NCI-H524 (cell line): Measurements from ENCODE around the gene FAM72D.
"Not testable (repeated sequence)": the region's sequence is repeated elsewhere in the genome, so short reads cannot be mapped to it uniquely, and the experiment has no call there.

ENCODE experiments used
- DNase-seq, 2 experiments: peaks; one replicate each; lab custom pipeline; 2025; lab: John Stamatoyannopoulos, UW

FAM72D gene

GRCh38 chr1:145095284-145096057 is at the start of gene FAM72D, which contains the start of gene SRGAP2B:
Gene FAM72D (plus strand): TSS chr1:145095974. CDS start chr1:145096848, 874 bp downstream.
Gene SRGAP2B (minus strand): TSS chr1:145095328. CDS start chr1:145092901, 2,427 bp downstream.
- not testable (repeated sequence) for DNase-seq

GRCh38 chr1:145047553-145047952 is 48.2 kb upstream of the FAM72D start:
- not testable (repeated sequence) for DNase-seq

- not testable (repeated sequence) for DNase-seq
These were observed 47.5 kb upstream of the FAM72D start for GRCh38 chr1:145048181-145048856.

- DNase-seq, result not testable (repeated sequence)
These were observed 43.6 kb upstream of the FAM72D start for GRCh38 chr1:145052019-145052776.

GRCh38 chr1:145053428-145053827 is 42.3 kb upstream of the FAM72D start:
- DNase-seq, result not testable (repeated sequence)

GRCh38 chr1:145055217-145055760 is 40.5 kb upstream of the FAM72D start:
- DNase-seq, result not testable (repeated sequence)

GRCh38 chr1:145058184-145058583 is 37.6 kb upstream of the FAM72D start:
- DNase-seq, result not testable (repeated sequence)

- DNase-seq, result not testable (repeated sequence)
These were observed 32.5 kb upstream of the FAM72D start for GRCh38 chr1:145063285-145063684.

GRCh38 chr1:145063941-145064648 is 31.7 kb upstream of the FAM72D start:
- not testable (repeated sequence) for DNase-seq

GRCh38 chr1:145065194-145065826 is 30.5 kb upstream of the FAM72D start:
- DNase-seq, result not testable (repeated sequence)

- not testable (repeated sequence) for DNase-seq
These were observed 29.3 kb upstream of the FAM72D start for GRCh38 chr1:145066486-145066885.

- DNase-seq, result not testable (repeated sequence)
These were observed 24.2 kb upstream of the FAM72D start for GRCh38 chr1:145071569-145071968.

- DNase-seq, result not testable (repeated sequence)
These were observed 21.7 kb upstream of the FAM72D start for GRCh38 chr1:145074021-145074559.

- DNase-seq, result not testable (repeated sequence)
These were observed 18.9 kb upstream of the FAM72D start for GRCh38 chr1:145076877-145077276.

- not testable (repeated sequence) for DNase-seq
These were observed 17.6 kb upstream of the FAM72D start for GRCh38 chr1:145077872-145078786.

GRCh38 chr1:145078787-145079370 is 16.9 kb upstream of the FAM72D start:
- not testable (repeated sequence) for DNase-seq

GRCh38 chr1:145079737-145080136 is 16.0 kb upstream of the FAM72D start:
- DNase-seq, result not testable (repeated sequence)

GRCh38 chr1:145080193-145080592 is 15.6 kb upstream of the FAM72D start:
- not testable (repeated sequence) for DNase-seq
